Liver (tissue), 9 donors: ENCODE measurements around the gene HEPHL1. TPM values are rescaled to one million over a fixed set of nuclear protein-coding genes. Genes with fewer than 3 reads are reported as not detected.

Source experiments
- DNase-seq: peaks from one replicate; pipeline ENCODE4 v3.0.0-alpha.2; 2017; ENCODE audit warnings: low spot score
- H3K27ac ChIP-seq, 2 donors: one replicate each; pipeline ENCODE4 v1.7.0; 2013; ENCODE audit warnings: inconsistent platforms in 2 of 2, low read length in 2 of 2, control low read depth in 1 of 2, low read depth in 1 of 2, mild to moderate bottlenecking in 1 of 2
- H3K27me3 ChIP-seq, 4 donors: one replicate each; pipeline versions ENCODE4 v1.6.1 to v1.7.0; 2013; ENCODE audit warnings: low read length in 3 of 4, inconsistent platforms in 1 of 4, mild to moderate bottlenecking in 1 of 4, moderate library complexity in 1 of 4; ENCODE audit not compliant: control insufficient read depth in 4 of 4, insufficient read depth in 4 of 4
- H3K36me3 ChIP-seq, 4 donors: one replicate each; pipeline versions ENCODE4 v1.6.1 to v1.7.0; 2013; ENCODE audit warnings: low read length in 3 of 4, mild to moderate bottlenecking in 3 of 4, low read depth in 1 of 4, moderate library complexity in 1 of 4; ENCODE audit not compliant: control insufficient read depth in 4 of 4, insufficient read depth in 3 of 4
- H3K4me1 ChIP-seq, 4 donors: one replicate each; pipeline versions ENCODE4 v1.6.1 to v1.7.0; 2013; ENCODE audit warnings: low read length in 3 of 4, mild to moderate bottlenecking in 3 of 4, moderate library complexity in 1 of 4; ENCODE audit not compliant: control insufficient read depth in 4 of 4, insufficient read depth in 4 of 4
- H3K4me3 ChIP-seq, 3 donors: one replicate each; pipeline versions ENCODE4 v1.6.1 to v1.7.0; 2013; ENCODE audit warnings: low read length in 3 of 3, control low read depth in 1 of 3, low read depth in 1 of 3, mild to moderate bottlenecking in 1 of 3
- H3K9ac ChIP-seq, 2 donors: one replicate each; pipeline ENCODE4 v1.7.0; 2013; ENCODE audit warnings: low read length in 2 of 2, mild to moderate bottlenecking in 2 of 2, moderate library complexity in 2 of 2, control low read depth in 1 of 2, low read depth in 1 of 2
- H3K9me3 ChIP-seq, 4 donors: one replicate each; pipeline versions ENCODE4 v1.6.1 to v1.7.0; 2013; ENCODE audit warnings: low read length in 3 of 4; ENCODE audit not compliant: control insufficient read depth in 4 of 4
- ATF3 ChIP-seq: IDR thresholded peaks from 2 replicates; pipeline ENCODE4 v1.6.1; 2016; ENCODE audit warnings: antibody characterized with exemption
- CTCF ChIP-seq: fragments of 150-350 bp; IDR thresholded peaks from 2 replicates; pipeline ENCODE4 v1.5.1; 2017; ENCODE audit warnings: improper control_type of control experiment, low read depth, low read length; ENCODE audit not compliant: missing input control
- EGR1 ChIP-seq, 2 donors: IDR thresholded peaks; 2 replicates each; pipeline ENCODE4 v1.6.1; 2016 to 2018; ENCODE audit warnings: antibody characterized with exemption in 2 of 2, low read depth in 2 of 2
- FOXA1 ChIP-seq: IDR thresholded peaks from 2 replicates; pipeline ENCODE4 v1.6.1; 2016; ENCODE audit warnings: antibody characterized with exemption
- FOXA2 ChIP-seq: IDR thresholded peaks from 2 replicates; pipeline ENCODE4 v1.6.1; 2016; ENCODE audit warnings: antibody characterized with exemption
- GABPA ChIP-seq, 2 donors: IDR thresholded peaks in 1 of 2; conservative IDR thresholded peaks in 1 of 2; 2 replicates each; pipeline ENCODE4 v1.6.1; 2016; ENCODE audit warnings: antibody characterized with exemption in 2 of 2, mild to moderate bottlenecking in 1 of 2, moderate library complexity in 1 of 2
- HNF4A ChIP-seq, 2 donors: conservative IDR thresholded peaks; 2 replicates each; pipeline ENCODE4 v1.6.1; 2016; ENCODE audit warnings: antibody characterized with exemption in 2 of 2, mild to moderate bottlenecking in 2 of 2
- HNF4G ChIP-seq: IDR thresholded peaks from 2 replicates; pipeline ENCODE4 v1.6.1; 2016; ENCODE audit warnings: antibody characterized with exemption
- MAX ChIP-seq: IDR thresholded peaks from 2 replicates; pipeline ENCODE4 v1.6.1; 2016; ENCODE audit warnings: antibody characterized with exemption
- NR2F2 ChIP-seq: IDR thresholded peaks from 2 replicates; pipeline ENCODE4 v1.6.1; 2016; ENCODE audit warnings: antibody characterized with exemption
- RAD21 ChIP-seq, 2 donors: IDR thresholded peaks; 2 replicates each; pipeline ENCODE4 v1.6.1; 2016; ENCODE audit warnings: antibody characterized with exemption in 2 of 2, mild to moderate bottlenecking in 2 of 2
- REST ChIP-seq: IDR thresholded peaks from 2 replicates; pipeline ENCODE4 v1.6.1; 2016; ENCODE audit warnings: antibody characterized with exemption, mild to moderate bottlenecking
- RXRA ChIP-seq, 2 donors: IDR thresholded peaks; 2 replicates each; pipeline ENCODE4 v1.6.1; 2017 to 2018; ENCODE audit warnings: antibody characterized with exemption in 2 of 2, mild to moderate bottlenecking in 1 of 2
- SP1 ChIP-seq: IDR thresholded peaks from 2 replicates; pipeline ENCODE4 v1.6.1; 2018; ENCODE audit warnings: antibody characterized with exemption, mild to moderate bottlenecking
- TAF1 ChIP-seq: conservative IDR thresholded peaks from 2 replicates; pipeline ENCODE4 v1.6.1; 2016; ENCODE audit warnings: antibody characterized with exemption, mild to moderate bottlenecking
- YY1 ChIP-seq: IDR thresholded peaks from 2 replicates; pipeline ENCODE4 v1.6.1; 2016; ENCODE audit warnings: antibody characterized with exemption, mild to moderate bottlenecking
- ZBTB33 ChIP-seq: IDR thresholded peaks from 2 replicates; pipeline ENCODE4 v1.6.1; 2016; ENCODE audit warnings: antibody characterized with exemption
- WGBS: extraction: QIAGEN DNeasy Blood & Tissue Kit; methylation state at CpG from one replicate; pipeline ENCODE4 v1.1.7; 2013; 5-methylcytosine and 5-hydroxymethylcytosine counted together
- polyA plus RNA-seq, 2 donors: library from polyadenylated mRNA; stranded (reverse) in 1 of 2; unstranded in 1 of 2; fragments of 200-250 nt in 1 of 2; fragments of >200 nt in 1 of 2; fragmentation: Nextera tagmentation in 1 of 2; extraction: Ambion mirVana in 1 of 2; gene quantifications; one replicate each; pipeline versions ENCODE4 v1.2.1 to v1.2.3, GENCODE V29; 2013 to 2015
- total RNA-seq, 2 donors: library from RNA; depleted of rRNA; stranded (reverse); fragments of >200 nt; gene quantifications; one replicate each; pipeline ENCODE4 v1.2.3, GENCODE V29; 2014
- donor health status: healthy.
- donor health status: healthy.
- donor health status: healthy.
- donor health status: healthy.
- donor health status: healthy.

Gene HEPHL1
- total and polyA plus RNA-seq, 4 donors: 0.19 TPM; not detected in 3

- Histone ChIP-seq H3K4me3 (no peak overlapping the region), H3K27ac (no peak overlapping the region), H3K9me3 (no peaks in the 10 kb centered on the region), H3K36me3 (no peaks in the 10 kb centered on the region), H3K27me3 (no peaks in the 10 kb centered on the region), H3K9ac (no peak overlapping the region), H3K4me1 (peaks cover 2 to 40% (median 26%) of the 10 kb centered on the region in 4 donors)
- TF ChIP-seq RAD21 (IDR thresholded peaks at IDR 0.05) (no peak), SP1 (no peak), EGR1 (IDR thresholded peaks at IDR 0.05; ENCODE audit: low read depth in 2 of 2) (no peak), HNF4G (no peak), TAF1 (no peak), HNF4A (conservative IDR thresholded peaks at IDR 0.05) (no peak), YY1 (no peak), GABPA (IDR thresholded peaks at IDR 0.05 in 1 of 2, conservative IDR thresholded peaks at IDR 0.05 in 1 of 2) (no peak)
- DNase-seq: no peak
- WGBS: 94% methylated on average over 1 of the region's 1 CpG
These were observed 123.5 kb downstream of the HEPHL1 start for GRCh38 chr11:94144664-94145063.

GRCh38 chr11:94145431-94145830 lies 124.3 kb downstream of the HEPHL1 start:
- 54% methylated on average over 2 of the region's 2 CpGs for WGBS
- peaks cover 3 to 40% (median 26%) of the 10 kb centered on the region in 4 donors for H3K4me1 ChIP-seq

More at GRCh38 chr11:94145431-94145830, 124.3 kb downstream of the HEPHL1 start:
- Histone ChIP-seq H3K9me3 (no peaks in the 10 kb centered on the region), H3K4me3 (no peak overlapping the region), H3K9ac (no peak overlapping the region), H3K36me3 (no peaks in the 10 kb centered on the region), H3K27me3 (no peaks in the 10 kb centered on the region), H3K27ac (no peak overlapping the region)
- no peak for TF ChIP-seq EGR1 (IDR thresholded peaks at IDR 0.05; ENCODE audit: low read depth in 2 of 2)
- TF ChIP-seq GABPA (IDR thresholded peaks at IDR 0.05 in 1 of 2, conservative IDR thresholded peaks at IDR 0.05 in 1 of 2): no peak
- TF ChIP-seq RXRA (IDR thresholded peaks at IDR 0.05): no peak
- no peak for TF ChIP-seq ATF3
- no peak for TF ChIP-seq SP1
- TF ChIP-seq CTCF: no peak
- no peak for TF ChIP-seq REST
- no peak for TF ChIP-seq ZBTB33
- no peak for TF ChIP-seq FOXA1
- no peak for TF ChIP-seq YY1
- TF ChIP-seq MAX: no peak
- TF ChIP-seq HNF4A (conservative IDR thresholded peaks at IDR 0.05): no peak
- TF ChIP-seq RAD21 (IDR thresholded peaks at IDR 0.05): no peak
- no peak for TF ChIP-seq FOXA2
- no peak for TF ChIP-seq NR2F2
- DNase-seq: no peak
